ENCODE measurements around the gene TRIM61.

DNA sequence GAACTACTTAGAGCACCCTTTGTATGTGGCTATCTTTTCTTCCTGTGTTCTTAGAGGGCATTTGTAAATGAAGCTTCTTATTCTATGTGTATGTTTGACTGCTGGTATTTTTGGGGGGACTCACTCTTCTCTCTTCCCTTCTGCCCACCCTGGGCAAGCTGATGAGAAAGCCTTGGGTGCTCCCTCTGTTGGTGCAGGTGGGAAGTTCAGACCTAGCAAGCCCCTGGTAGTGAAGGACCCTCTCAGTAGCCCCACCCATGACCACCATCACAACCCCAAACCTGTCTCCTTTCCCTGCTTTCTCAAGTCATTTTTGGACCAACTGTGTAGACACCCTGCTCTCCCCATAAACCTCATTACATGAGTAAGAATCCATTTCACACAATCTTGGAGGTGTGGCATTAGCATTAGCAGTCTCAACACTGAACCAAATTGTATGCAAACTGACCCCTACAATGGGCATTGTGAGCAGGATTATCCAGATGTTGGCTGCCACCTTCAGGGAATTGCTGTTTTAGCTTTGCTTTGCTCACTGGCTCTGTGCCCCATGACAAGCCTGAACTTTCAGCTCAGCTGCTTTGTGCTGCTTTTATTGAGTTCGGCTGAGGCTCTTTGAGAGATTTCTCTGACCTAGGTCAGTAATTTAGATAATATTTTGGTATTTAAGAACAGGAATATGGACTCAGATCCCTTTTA lies 27.9 kb downstream of the TRIM61 start:
- TF ChIP-seq POLR2AphosphoS5 (IDR thresholded peaks at IDR 0.05; ENCODE audit: insufficient read depth in 1 of 2, low read depth in 1 of 2) = no peak
- TF ChIP-seq, protein P1, sequence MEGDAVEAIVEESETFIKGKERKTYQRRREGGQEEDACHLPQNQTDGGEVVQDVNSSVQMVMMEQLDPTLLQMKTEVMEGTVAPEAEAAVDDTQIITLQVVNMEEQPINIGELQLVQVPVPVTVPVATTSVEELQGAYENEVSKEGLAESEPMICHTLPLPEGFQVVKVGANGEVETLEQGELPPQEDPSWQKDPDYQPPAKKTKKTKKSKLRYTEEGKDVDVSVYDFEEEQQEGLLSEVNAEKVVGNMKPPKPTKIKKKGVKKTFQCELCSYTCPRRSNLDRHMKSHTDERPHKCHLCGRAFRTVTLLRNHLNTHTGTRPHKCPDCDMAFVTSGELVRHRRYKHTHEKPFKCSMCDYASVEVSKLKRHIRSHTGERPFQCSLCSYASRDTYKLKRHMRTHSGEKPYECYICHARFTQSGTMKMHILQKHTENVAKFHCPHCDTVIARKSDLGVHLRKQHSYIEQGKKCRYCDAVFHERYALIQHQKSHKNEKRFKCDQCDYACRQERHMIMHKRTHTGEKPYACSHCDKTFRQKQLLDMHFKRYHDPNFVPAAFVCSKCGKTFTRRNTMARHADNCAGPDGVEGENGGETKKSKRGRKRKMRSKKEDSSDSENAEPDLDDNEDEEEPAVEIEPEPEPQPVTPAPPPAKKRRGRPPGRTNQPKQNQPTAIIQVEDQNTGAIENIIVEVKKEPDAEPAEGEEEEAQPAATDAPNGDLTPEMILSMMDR (IDR thresholded peaks at IDR 0.05) = no peak

Measured in vagina (tissue), 2 donors.